Esophagus squamous epithelium (tissue), 4 donors: ENCODE data around the gene PGGHG.

Experiments used
- POLR2A ChIP-seq, 4 donors: fragments of 450-650 bp; IDR thresholded peaks; one replicate each; pipeline ENCODE4 v1.6.1; 2017; ENCODE audit warnings: antibody characterized with exemption in 4 of 4, mild to moderate bottlenecking in 4 of 4, moderate library complexity in 3 of 4
- TF ChIP-seq, protein P1 (sequence below), 6 experiments: fragments of 450-650 bp in 4 of 6; fragments of 200-600 bp in 2 of 6; sonication (generic) in 2 of 6; IDR thresholded peaks; one replicate each; pipeline ENCODE4 v1.5.1; 2016 to 2019; ENCODE audit warnings: antibody characterized with exemption in 6 of 6, mild to moderate bottlenecking in 4 of 6, moderate library complexity in 4 of 6

DNA sequence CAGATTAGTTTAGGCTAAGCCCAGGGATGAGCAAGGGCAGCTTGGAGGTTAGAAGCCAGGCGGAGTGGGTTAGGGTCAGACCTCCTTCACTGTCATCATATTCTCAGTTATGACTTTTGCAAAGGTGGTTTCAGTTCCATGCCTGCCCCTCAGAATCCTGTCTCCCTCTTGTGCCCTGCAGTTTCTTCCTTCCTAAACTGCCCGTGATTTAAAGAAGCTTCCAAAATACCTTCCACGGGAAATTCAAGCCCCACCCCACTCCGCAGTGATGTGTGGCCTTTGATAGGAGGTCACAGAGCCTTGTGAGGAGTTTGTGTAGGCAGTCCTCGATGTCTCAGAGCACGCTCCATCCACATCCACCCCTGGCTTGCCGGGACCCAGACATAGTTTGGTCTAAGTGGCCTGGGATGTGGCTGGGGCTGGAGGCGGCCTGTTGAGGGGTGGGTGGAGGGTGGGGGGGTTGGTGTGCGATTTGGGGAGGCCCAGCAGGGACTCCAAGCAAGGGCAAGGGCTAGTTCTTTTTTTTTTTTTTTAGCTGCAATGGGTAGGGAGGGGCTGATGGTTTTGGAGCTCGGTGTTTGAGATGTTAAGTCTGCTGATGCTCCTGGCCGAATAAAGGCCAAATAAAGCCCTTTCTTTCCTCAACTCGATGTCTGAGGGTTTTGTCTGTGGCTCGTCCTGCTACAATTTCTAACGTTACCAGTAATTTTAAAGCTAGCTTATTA lies 23.3 kb downstream of the PGGHG start:
- TF ChIP-seq, protein P1, sequence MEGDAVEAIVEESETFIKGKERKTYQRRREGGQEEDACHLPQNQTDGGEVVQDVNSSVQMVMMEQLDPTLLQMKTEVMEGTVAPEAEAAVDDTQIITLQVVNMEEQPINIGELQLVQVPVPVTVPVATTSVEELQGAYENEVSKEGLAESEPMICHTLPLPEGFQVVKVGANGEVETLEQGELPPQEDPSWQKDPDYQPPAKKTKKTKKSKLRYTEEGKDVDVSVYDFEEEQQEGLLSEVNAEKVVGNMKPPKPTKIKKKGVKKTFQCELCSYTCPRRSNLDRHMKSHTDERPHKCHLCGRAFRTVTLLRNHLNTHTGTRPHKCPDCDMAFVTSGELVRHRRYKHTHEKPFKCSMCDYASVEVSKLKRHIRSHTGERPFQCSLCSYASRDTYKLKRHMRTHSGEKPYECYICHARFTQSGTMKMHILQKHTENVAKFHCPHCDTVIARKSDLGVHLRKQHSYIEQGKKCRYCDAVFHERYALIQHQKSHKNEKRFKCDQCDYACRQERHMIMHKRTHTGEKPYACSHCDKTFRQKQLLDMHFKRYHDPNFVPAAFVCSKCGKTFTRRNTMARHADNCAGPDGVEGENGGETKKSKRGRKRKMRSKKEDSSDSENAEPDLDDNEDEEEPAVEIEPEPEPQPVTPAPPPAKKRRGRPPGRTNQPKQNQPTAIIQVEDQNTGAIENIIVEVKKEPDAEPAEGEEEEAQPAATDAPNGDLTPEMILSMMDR (IDR thresholded peaks at IDR 0.05) = no peak
- TF ChIP-seq POLR2A (IDR thresholded peaks at IDR 0.05) = peak in 1 of 4 donors; percentile 19
